Mammary epithelial cell (primary cell): ENCODE measurements around the gene IDH3G.

Experiments
- EZH2 ChIP-seq: IDR thresholded peaks from 2 replicates; pipeline ENCODE4 v1.6.1; 2012; ENCODE audit warnings: low read length, inconsistent platforms, borderline replicate concordance
- TF ChIP-seq, protein P1 (sequence below), 2 donors: IDR thresholded peaks in 1 of 2; conservative IDR thresholded peaks in 1 of 2; 2 replicates each; pipeline ENCODE4 v1.5.1; 2011 to 2012; ENCODE audit warnings: inconsistent platforms in 2 of 2, low read length in 2 of 2, mild to moderate bottlenecking in 2 of 2, control low read depth in 1 of 2, low read depth in 1 of 2; ENCODE audit not compliant: insufficient read depth in 1 of 2; ENCODE audit errors: extremely low read depth in 1 of 2

DNA sequence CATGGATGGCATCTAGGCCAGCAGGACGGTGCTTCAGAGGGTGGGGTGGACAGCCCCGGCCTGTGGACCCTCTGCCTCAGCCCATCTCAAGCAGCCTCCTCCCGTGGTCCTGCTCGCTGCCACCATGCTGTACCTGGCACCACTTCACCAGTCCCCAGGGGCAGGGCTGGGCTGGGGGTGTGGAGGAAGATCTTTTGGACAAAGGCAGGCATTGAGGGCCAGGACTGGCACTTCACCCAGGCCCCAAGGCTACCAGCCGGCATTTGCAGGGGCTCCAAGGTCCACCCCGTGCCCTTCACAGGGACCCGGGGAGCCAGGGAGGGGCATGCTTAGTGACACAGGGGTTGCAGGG is 29.4 kb downstream of the IDH3G start:
- TF ChIP-seq, protein P1, sequence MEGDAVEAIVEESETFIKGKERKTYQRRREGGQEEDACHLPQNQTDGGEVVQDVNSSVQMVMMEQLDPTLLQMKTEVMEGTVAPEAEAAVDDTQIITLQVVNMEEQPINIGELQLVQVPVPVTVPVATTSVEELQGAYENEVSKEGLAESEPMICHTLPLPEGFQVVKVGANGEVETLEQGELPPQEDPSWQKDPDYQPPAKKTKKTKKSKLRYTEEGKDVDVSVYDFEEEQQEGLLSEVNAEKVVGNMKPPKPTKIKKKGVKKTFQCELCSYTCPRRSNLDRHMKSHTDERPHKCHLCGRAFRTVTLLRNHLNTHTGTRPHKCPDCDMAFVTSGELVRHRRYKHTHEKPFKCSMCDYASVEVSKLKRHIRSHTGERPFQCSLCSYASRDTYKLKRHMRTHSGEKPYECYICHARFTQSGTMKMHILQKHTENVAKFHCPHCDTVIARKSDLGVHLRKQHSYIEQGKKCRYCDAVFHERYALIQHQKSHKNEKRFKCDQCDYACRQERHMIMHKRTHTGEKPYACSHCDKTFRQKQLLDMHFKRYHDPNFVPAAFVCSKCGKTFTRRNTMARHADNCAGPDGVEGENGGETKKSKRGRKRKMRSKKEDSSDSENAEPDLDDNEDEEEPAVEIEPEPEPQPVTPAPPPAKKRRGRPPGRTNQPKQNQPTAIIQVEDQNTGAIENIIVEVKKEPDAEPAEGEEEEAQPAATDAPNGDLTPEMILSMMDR (conservative IDR thresholded peaks at IDR 0.05 in 1 of 2, IDR thresholded peaks at IDR 0.05 in 1 of 2; ENCODE audit: extremely low read depth in 1 of 2, insufficient read depth in 1 of 2, low read depth in 1 of 2, low read length in 2 of 2), result no peak
- TF ChIP-seq EZH2, result no peak
